SK-N-MC (cell line): ENCODE measurements around the gene LTBP1.

Experiments
- EZH2 ChIP-seq: fragments of 200-600 bp; sonication (generic); IDR thresholded peaks from one replicate; pipeline ENCODE4 v1.6.1; 2017; ENCODE audit warnings: antibody characterized with exemption
- FOXP2 ChIP-seq: optimal IDR thresholded peaks from 2 replicates; pipeline ENCODE3; 2011; ENCODE audit warnings: mild to moderate bottlenecking, moderate library complexity; ENCODE audit not compliant: insufficient read depth; ENCODE audit errors: extremely low read length, control extremely low read depth
- POLR2AphosphoS5 ChIP-seq: IDR thresholded peaks from 2 replicates; pipeline ENCODE4 v1.6.1; 2012; ENCODE audit warnings: mild to moderate bottlenecking, low read depth, low read length, borderline replicate concordance

GRCh38 chr2:33322612-33323011 is 375.9 kb downstream of the LTBP1 start:
- TF ChIP-seq EZH2, result no peak
- no peak for TF ChIP-seq POLR2AphosphoS5
- no peak for TF ChIP-seq FOXP2
